ENCODE measurements around the gene EGR2. TPM values are rescaled to one million over a fixed set of nuclear protein-coding genes. Genes with fewer than 3 reads are reported as not detected.

The EGR2 gene
- total and polyA plus RNA-seq, 3 donors from 2014 or later = 6.8 to 8.8 (median 6.8) TPM

GRCh38 chr10:62779487-62780248, 36.5 kb downstream of the EGR2 start:
- intact Hi-C loops (cut with DNase I; ENCODE audit: low total_unique reads) = no loop called here
- Histone ChIP-seq H3K4me1 (no peaks in the 10 kb centered on the region), H3K9me3 (no peaks in the 10 kb centered on the region), H3K27me3 (no peaks in the 10 kb centered on the region), H3K4me3 (no peak overlapping the region), H3K36me3 (ENCODE audit: low read depth, missing control alignments) (no peaks in the 10 kb centered on the region), H3K27ac (no peak overlapping the region)
- WGBS, 2 donors = 86 to 89% methylated on average over 5 of the region's 5 CpGs
- TF ChIP-seq POLR2A (IDR thresholded peaks at IDR 0.05) = no peak
- TF ChIP-seq, protein P1, sequence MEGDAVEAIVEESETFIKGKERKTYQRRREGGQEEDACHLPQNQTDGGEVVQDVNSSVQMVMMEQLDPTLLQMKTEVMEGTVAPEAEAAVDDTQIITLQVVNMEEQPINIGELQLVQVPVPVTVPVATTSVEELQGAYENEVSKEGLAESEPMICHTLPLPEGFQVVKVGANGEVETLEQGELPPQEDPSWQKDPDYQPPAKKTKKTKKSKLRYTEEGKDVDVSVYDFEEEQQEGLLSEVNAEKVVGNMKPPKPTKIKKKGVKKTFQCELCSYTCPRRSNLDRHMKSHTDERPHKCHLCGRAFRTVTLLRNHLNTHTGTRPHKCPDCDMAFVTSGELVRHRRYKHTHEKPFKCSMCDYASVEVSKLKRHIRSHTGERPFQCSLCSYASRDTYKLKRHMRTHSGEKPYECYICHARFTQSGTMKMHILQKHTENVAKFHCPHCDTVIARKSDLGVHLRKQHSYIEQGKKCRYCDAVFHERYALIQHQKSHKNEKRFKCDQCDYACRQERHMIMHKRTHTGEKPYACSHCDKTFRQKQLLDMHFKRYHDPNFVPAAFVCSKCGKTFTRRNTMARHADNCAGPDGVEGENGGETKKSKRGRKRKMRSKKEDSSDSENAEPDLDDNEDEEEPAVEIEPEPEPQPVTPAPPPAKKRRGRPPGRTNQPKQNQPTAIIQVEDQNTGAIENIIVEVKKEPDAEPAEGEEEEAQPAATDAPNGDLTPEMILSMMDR (IDR thresholded peaks at IDR 0.05) = no peak
- DNase-seq = no peak

GRCh38 chr10:62778125-62778524, 38.0 kb downstream of the EGR2 start:
- Histone ChIP-seq H3K9me3 (no peaks in the 10 kb centered on the region), H3K27ac (no peak overlapping the region), H3K27me3 (no peaks in the 10 kb centered on the region), H3K4me1 (no peaks in the 10 kb centered on the region), H3K4me3 (no peak overlapping the region), H3K36me3 (ENCODE audit: low read depth, missing control alignments) (no peaks in the 10 kb centered on the region)
- intact Hi-C loops (cut with DNase I; ENCODE audit: low total_unique reads) = no loop called here
- WGBS, 2 donors = 93 to 100% methylated on average over 2 of the region's 2 CpGs
- no peak for DNase-seq
- TF ChIP-seq, protein P1 (IDR thresholded peaks at IDR 0.05) = no peak
- no peak for TF ChIP-seq POLR2A (IDR thresholded peaks at IDR 0.05)

- TF ChIP-seq, protein P1 (IDR thresholded peaks at IDR 0.05) = no peak
- 63 to 71% methylated on average over 7 of the region's 7 CpGs for WGBS, 2 donors
- DNase-seq = no peak
- Histone ChIP-seq H3K36me3 (ENCODE audit: low read depth, missing control alignments) (no peaks in the 10 kb centered on the region), H3K27ac (no peak overlapping the region), H3K9me3 (no peaks in the 10 kb centered on the region), H3K4me3 (no peak overlapping the region), H3K27me3 (no peaks in the 10 kb centered on the region), H3K4me1 (peaks cover 8% of the 10 kb centered on the region)
- intact Hi-C loops (cut with DNase I; ENCODE audit: low total_unique reads) = no loop called here
Measured at GRCh38 chr10:62772186-62772974, 43.8 kb downstream of the EGR2 start.

GRCh38 chr10:62769574-62770242, 46.5 kb downstream of the EGR2 start:
- H3K27ac ChIP-seq = no peak overlapping the region
- no peak for DNase-seq
- TF ChIP-seq, protein P1 (IDR thresholded peaks at IDR 0.05) = no peak
- no peak for TF ChIP-seq POLR2A (IDR thresholded peaks at IDR 0.05)
- peaks cover 8% of the 10 kb centered on the region for H3K4me1 ChIP-seq
- no peaks in the 10 kb centered on the region for H3K36me3 ChIP-seq (ENCODE audit: low read depth, missing control alignments)
- 79 to 87% methylated on average over 1 of the region's 1 CpG for WGBS, 2 donors
- no peaks in the 10 kb centered on the region for H3K27me3 ChIP-seq
- H3K9me3 ChIP-seq = no peaks in the 10 kb centered on the region
- H3K4me3 ChIP-seq = no peak overlapping the region
- intact Hi-C loops (cut with DNase I; ENCODE audit: low total_unique reads) = no loop called here

Measured in testis (tissue), 3 donors.